Measurements from ENCODE around the gene UNC5B. TPM values are rescaled to one million over a fixed set of nuclear protein-coding genes. Genes with fewer than 3 reads are reported as not detected.

The UNC5B gene
- total and polyA plus RNA-seq, 2 experiments from 2014 or later = 2.7 to 6.5 TPM

- Histone ChIP-seq H3K4me1 (ENCODE audit: insufficient read depth) (peaks cover 27% of the 10 kb centered on the region), H3K27me3 (replicated peaks; ENCODE audit: insufficient read depth) (no peaks in the 10 kb centered on the region), H3K9ac (no peak overlapping the region), H3K9me3 (ENCODE audit: low read depth) (no peaks in the 10 kb centered on the region), H3K27ac (no peak overlapping the region), H3K36me3 (ENCODE audit: low read depth) (no peaks in the 10 kb centered on the region), H3K4me3 (no peak overlapping the region), H3F3A (ENCODE audit: insufficient read depth) (peaks cover 33% of the 10 kb centered on the region; the same call in 1 of the 2 replicates), H3K79me2 (ENCODE audit: insufficient read depth) (no peaks in the 10 kb centered on the region), H3K4me2 (ENCODE audit: unreplicated experiment) (no peak overlapping the region), H3K9me2 (ENCODE audit: insufficient read depth) (no peaks in the 10 kb centered on the region), H2AFZ (no peak overlapping the region), H4K20me1 (ENCODE audit: insufficient read depth) (no peaks in the 10 kb centered on the region)
- TF ChIP-seq EZH2 (IDR thresholded peaks at IDR 0.05; ENCODE audit: insufficient read depth, poor library complexity, severe bottlenecking) (no peak), EZH2phosphoT487 (IDR thresholded peaks at IDR 0.05; ENCODE audit: insufficient read depth, low read depth) (no peak)
- 94 to 97% methylated on average over 9 of the region's 9 CpGs for WGBS, 2 experiments (ENCODE audit: low coverage in 1 of 2, low lambda C conversion rate in 2 of 2, missing lambda C conversion rate in 2 of 2)
- no peak for DNase-seq
- in situ Hi-C loops (cut with MboI) = no loop called here
Measured at GRCh38 chr10:71265201-71265575, 52.8 kb downstream of the UNC5B start.

DNA sequence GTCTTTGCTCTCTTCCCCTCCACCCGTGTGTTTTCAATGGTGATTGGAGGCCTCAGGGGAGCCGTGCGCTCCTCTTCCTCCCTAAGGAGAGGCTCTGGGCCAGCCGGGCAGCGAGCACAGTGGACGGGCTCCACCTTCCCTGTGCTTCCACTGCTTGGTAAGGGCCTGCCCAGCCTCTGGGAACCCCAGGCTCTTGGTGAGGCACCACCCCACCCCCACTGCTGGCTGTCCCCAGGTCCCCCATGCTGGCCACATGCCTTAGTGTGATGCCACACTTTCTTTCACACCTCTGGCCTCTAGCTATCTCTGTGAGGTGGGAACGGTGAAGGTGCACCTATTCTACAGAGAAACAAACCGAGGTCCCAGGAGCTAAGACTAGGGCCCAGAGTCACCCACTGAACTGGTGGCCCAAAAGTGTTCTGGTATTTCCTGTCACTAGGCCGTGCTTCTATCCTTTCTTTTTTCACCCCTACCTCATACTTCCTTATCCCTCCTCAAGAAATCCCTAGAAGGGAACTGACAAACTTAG, 53.3 kb downstream of the UNC5B start:
- H3K27me3 ChIP-seq (replicated peaks; ENCODE audit: insufficient read depth) = no peaks in the 10 kb centered on the region
- TF ChIP-seq EZH2 (IDR thresholded peaks at IDR 0.05; ENCODE audit: insufficient read depth, poor library complexity, severe bottlenecking) = no peak
- no peak for TF ChIP-seq EZH2phosphoT487 (IDR thresholded peaks at IDR 0.05; ENCODE audit: insufficient read depth, low read depth)
- H4K20me1 ChIP-seq (ENCODE audit: insufficient read depth) = no peaks in the 10 kb centered on the region
- no peak overlapping the region; the same call in 1 of the 2 replicates for H3K9ac ChIP-seq
- no peaks in the 10 kb centered on the region for H3K79me2 ChIP-seq (ENCODE audit: insufficient read depth)
- no peak for DNase-seq
- peak overlapping the region; percentile 68; the same call in 1 of the 2 replicates for H3K27ac ChIP-seq
- no peak overlapping the region for H3K4me3 ChIP-seq
- no peak overlapping the region for H3K4me2 ChIP-seq (ENCODE audit: unreplicated experiment)
- no peaks in the 10 kb centered on the region for H3K36me3 ChIP-seq (ENCODE audit: low read depth)
- in situ Hi-C loops (cut with MboI) = no loop called here
- no peaks in the 10 kb centered on the region for H3K9me3 ChIP-seq (ENCODE audit: low read depth)
- H2AFZ ChIP-seq = no peak overlapping the region
- 91 to 94% methylated on average over 4 to 9 of the region's 9 CpGs for WGBS, 2 experiments (ENCODE audit: low coverage in 1 of 2, low lambda C conversion rate in 2 of 2, missing lambda C conversion rate in 2 of 2)
- no peaks in the 10 kb centered on the region for H3K9me2 ChIP-seq (ENCODE audit: insufficient read depth)
- H3F3A ChIP-seq (ENCODE audit: insufficient read depth) = peaks cover 30% of the 10 kb centered on the region; the same call in 1 of the 2 replicates
- H3K4me1 ChIP-seq (ENCODE audit: insufficient read depth) = peaks cover 27% of the 10 kb centered on the region

DNA sequence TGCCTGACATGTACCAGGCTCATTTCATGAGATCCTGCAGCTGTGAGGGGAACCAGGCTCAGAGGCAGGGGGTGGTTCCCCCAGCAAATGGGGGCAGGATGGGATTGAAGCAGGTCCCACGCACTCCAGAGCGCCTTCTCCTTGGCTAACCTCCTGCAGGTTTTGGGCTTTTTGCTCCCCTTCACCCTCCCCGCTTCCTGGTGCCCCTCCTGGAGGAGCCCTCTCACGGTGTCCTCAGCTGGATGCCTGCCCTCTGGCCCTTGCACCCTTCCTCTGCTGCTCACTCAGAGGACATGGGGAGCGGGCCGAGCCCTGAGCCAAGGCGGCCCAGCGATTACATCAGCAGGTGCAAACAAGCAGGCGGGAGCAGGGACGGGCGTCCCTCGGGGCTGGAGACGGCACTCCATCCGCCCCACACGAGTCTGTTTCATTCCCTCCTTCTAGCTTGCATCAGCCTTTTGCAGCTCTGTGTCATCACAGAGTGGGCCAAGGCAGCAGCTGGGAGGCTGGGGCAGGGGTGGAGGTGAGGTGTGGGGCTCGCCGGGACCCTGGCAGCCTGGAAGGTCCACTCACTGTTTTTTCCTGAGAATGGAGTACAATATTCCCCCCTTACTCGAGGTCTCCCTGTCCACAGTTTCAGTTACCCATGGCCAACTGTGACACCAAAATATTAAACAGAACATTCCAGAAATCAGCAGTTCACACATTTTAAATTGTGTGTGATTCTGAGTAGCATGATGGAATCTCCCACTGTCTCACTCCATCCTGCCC, 54.0 kb downstream of the UNC5B start:
- Histone ChIP-seq H3K79me2 (ENCODE audit: insufficient read depth) (no peaks in the 10 kb centered on the region), H3F3A (ENCODE audit: insufficient read depth) (peaks cover 30% of the 10 kb centered on the region; the same call in 1 of the 2 replicates), H3K27me3 (replicated peaks; ENCODE audit: insufficient read depth) (no peaks in the 10 kb centered on the region), H4K20me1 (ENCODE audit: insufficient read depth) (no peaks in the 10 kb centered on the region), H2AFZ (no peak overlapping the region), H3K4me2 (ENCODE audit: unreplicated experiment) (no peak overlapping the region), H3K27ac (peak overlapping the region; percentile 68), H3K9ac (peak overlapping the region; percentile 43; the same call in 1 of the 2 replicates), H3K4me3 (no peak overlapping the region), H3K9me3 (ENCODE audit: low read depth) (no peaks in the 10 kb centered on the region), H3K4me1 (ENCODE audit: insufficient read depth) (peaks cover 24% of the 10 kb centered on the region), H3K36me3 (ENCODE audit: low read depth) (no peaks in the 10 kb centered on the region), H3K9me2 (ENCODE audit: insufficient read depth) (no peaks in the 10 kb centered on the region)
- no peak for TF ChIP-seq EZH2phosphoT487 (IDR thresholded peaks at IDR 0.05; ENCODE audit: insufficient read depth, low read depth)
- TF ChIP-seq EZH2 (IDR thresholded peaks at IDR 0.05; ENCODE audit: insufficient read depth, poor library complexity, severe bottlenecking) = no peak
- peak; percentile 70 for DNase-seq
- in situ Hi-C loops (cut with MboI) = no loop called here
- WGBS, 2 experiments (ENCODE audit: low coverage in 1 of 2, low lambda C conversion rate in 2 of 2, missing lambda C conversion rate in 2 of 2) = 85 to 86% methylated on average over 18 of the region's 18 CpGs

- peak; percentile 43 for DNase-seq
- H3K9me2 ChIP-seq (ENCODE audit: insufficient read depth) = no peaks in the 10 kb centered on the region
- peaks cover 26% of the 10 kb centered on the region for H3K4me1 ChIP-seq (ENCODE audit: insufficient read depth)
- H3K9ac ChIP-seq = peak overlapping the region; percentile 43; the same call in 1 of the 2 replicates
- no peak overlapping the region for H2AFZ ChIP-seq
- no peaks in the 10 kb centered on the region for H3K36me3 ChIP-seq (ENCODE audit: low read depth)
- peaks cover 30% of the 10 kb centered on the region; the same call in 1 of the 2 replicates for H3F3A ChIP-seq (ENCODE audit: insufficient read depth)
- H3K27me3 ChIP-seq (replicated peaks; ENCODE audit: insufficient read depth) = no peaks in the 10 kb centered on the region
- 87 to 90% methylated on average over 8 of the region's 8 CpGs for WGBS, 2 experiments (ENCODE audit: low coverage in 1 of 2, low lambda C conversion rate in 2 of 2, missing lambda C conversion rate in 2 of 2)
- no peak overlapping the region for H3K4me2 ChIP-seq (ENCODE audit: unreplicated experiment)
- H4K20me1 ChIP-seq (ENCODE audit: insufficient read depth) = no peaks in the 10 kb centered on the region
- no peak overlapping the region for H3K4me3 ChIP-seq
- in situ Hi-C loops (cut with MboI) = no loop called here
- TF ChIP-seq EZH2phosphoT487 (IDR thresholded peaks at IDR 0.05; ENCODE audit: insufficient read depth, low read depth) (no peak), EZH2 (IDR thresholded peaks at IDR 0.05; ENCODE audit: insufficient read depth, poor library complexity, severe bottlenecking) (no peak)
- H3K79me2 ChIP-seq (ENCODE audit: insufficient read depth) = no peaks in the 10 kb centered on the region
- H3K9me3 ChIP-seq (ENCODE audit: low read depth) = no peaks in the 10 kb centered on the region
- peak overlapping the region; percentile 68 for H3K27ac ChIP-seq
Measured at GRCh38 chr10:71266918-71267442, 54.6 kb downstream of the UNC5B start.
